HG02642 (cell line): Measurements from ENCODE around the gene CACNA1C.
"Not testable (repeated sequence)": the region's sequence is repeated elsewhere in the genome, so short reads cannot be mapped to it uniquely, and the experiment has no call there.

Source experiments
- ATAC-seq: cut with Tn5 transposase; IDR thresholded peaks from one replicate; pipeline ENCODE4 v1.9.1; 2021; ENCODE audit warnings: mild to moderate bottlenecking; ENCODE audit not compliant: unreplicated experiment, poor library complexity

CACNA1C gene

GRCh38 chr12:2070440-2071045 is 17.8 kb downstream of the CACNA1C start:
- ATAC-seq, result no peak

GRCh38 chr12:2074792-2075191 is 22.0 kb downstream of the CACNA1C start:
- no peak for ATAC-seq

- no peak for ATAC-seq
Observed at GRCh38 chr12:2075508-2076195, 22.9 kb downstream of the CACNA1C start.

- no peak for ATAC-seq
Observed at GRCh38 chr12:2076196-2076570, 23.4 kb downstream of the CACNA1C start.

GRCh38 chr12:2076728-2077127 is 23.9 kb downstream of the CACNA1C start:
- ATAC-seq, result no peak

- ATAC-seq, result no peak
Observed at GRCh38 chr12:2080604-2081003, 27.8 kb downstream of the CACNA1C start.

- ATAC-seq, result no peak
Observed at GRCh38 chr12:2082321-2082720, 29.5 kb downstream of the CACNA1C start.

GRCh38 chr12:2083008-2083407 is 30.2 kb downstream of the CACNA1C start:
- no peak for ATAC-seq

GRCh38 chr12:2083561-2083960 is 30.8 kb downstream of the CACNA1C start:
- no peak for ATAC-seq

GRCh38 chr12:2084553-2085296 is 31.9 kb downstream of the CACNA1C start:
- ATAC-seq, result no peak

- no peak for ATAC-seq
Observed at GRCh38 chr12:2092354-2092753, 39.6 kb downstream of the CACNA1C start.

GRCh38 chr12:2092890-2093289 is 40.1 kb downstream of the CACNA1C start:
- no peak for ATAC-seq

- ATAC-seq, result no peak
Observed at GRCh38 chr12:2094597-2094996, 41.8 kb downstream of the CACNA1C start.

- no peak for ATAC-seq
Observed at GRCh38 chr12:2095878-2096277, 43.1 kb downstream of the CACNA1C start.

GRCh38 chr12:2097617-2098016 is 44.8 kb downstream of the CACNA1C start:
- no peak for ATAC-seq

GRCh38 chr12:2098852-2099251 is 46.1 kb downstream of the CACNA1C start:
- no peak for ATAC-seq

- no peak for ATAC-seq
Observed at GRCh38 chr12:2099595-2099994, 46.8 kb downstream of the CACNA1C start.

GRCh38 chr12:2101359-2101758 is 48.6 kb downstream of the CACNA1C start:
- no peak for ATAC-seq

GRCh38 chr12:2101771-2102170 is 49.0 kb downstream of the CACNA1C start:
- ATAC-seq, result no peak

- ATAC-seq, result not testable (repeated sequence)
Observed at GRCh38 chr12:2102736-2103135, 49.9 kb downstream of the CACNA1C start.

GRCh38 chr12:2105387-2105786 is 52.6 kb downstream of the CACNA1C start:
- ATAC-seq, result not testable (repeated sequence)
